ENCODE data around the gene PLCB1.

The PLCB1 gene

GRCh38 chr20:8143474-8143873 is 11.4 kb downstream of the PLCB1 start:
- TF ChIP-seq, protein P1, sequence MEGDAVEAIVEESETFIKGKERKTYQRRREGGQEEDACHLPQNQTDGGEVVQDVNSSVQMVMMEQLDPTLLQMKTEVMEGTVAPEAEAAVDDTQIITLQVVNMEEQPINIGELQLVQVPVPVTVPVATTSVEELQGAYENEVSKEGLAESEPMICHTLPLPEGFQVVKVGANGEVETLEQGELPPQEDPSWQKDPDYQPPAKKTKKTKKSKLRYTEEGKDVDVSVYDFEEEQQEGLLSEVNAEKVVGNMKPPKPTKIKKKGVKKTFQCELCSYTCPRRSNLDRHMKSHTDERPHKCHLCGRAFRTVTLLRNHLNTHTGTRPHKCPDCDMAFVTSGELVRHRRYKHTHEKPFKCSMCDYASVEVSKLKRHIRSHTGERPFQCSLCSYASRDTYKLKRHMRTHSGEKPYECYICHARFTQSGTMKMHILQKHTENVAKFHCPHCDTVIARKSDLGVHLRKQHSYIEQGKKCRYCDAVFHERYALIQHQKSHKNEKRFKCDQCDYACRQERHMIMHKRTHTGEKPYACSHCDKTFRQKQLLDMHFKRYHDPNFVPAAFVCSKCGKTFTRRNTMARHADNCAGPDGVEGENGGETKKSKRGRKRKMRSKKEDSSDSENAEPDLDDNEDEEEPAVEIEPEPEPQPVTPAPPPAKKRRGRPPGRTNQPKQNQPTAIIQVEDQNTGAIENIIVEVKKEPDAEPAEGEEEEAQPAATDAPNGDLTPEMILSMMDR (IDR thresholded peaks at IDR 0.05; ENCODE audit: low read depth, low read length, poor library complexity, severe bottlenecking) = no peak
- no peak for TF ChIP-seq EZH2phosphoT487 (IDR thresholded peaks at IDR 0.05; ENCODE audit: borderline replicate concordance, low read length)
- Histone ChIP-seq H3K27me3 (ENCODE audit: control insufficient read depth, low read length) (no peaks in the 10 kb centered on the region), H3K36me3 (ENCODE audit: control insufficient read depth, low read length) (no peaks in the 10 kb centered on the region), H3K4me1 (ENCODE audit: control insufficient read depth, low read length) (no peaks in the 10 kb centered on the region), H3K9me3 (ENCODE audit: control insufficient read depth, insufficient read depth, low read length) (no peaks in the 10 kb centered on the region), H3K4me3 (ENCODE audit: low read length) (no peak overlapping the region), H3F3A (ENCODE audit: control insufficient read depth, insufficient read depth) (no peaks in the 10 kb centered on the region), H3K79me2 (ENCODE audit: control insufficient read depth, low read length) (no peaks in the 10 kb centered on the region), H3K9me2 (replicated peaks; ENCODE audit: control insufficient read depth, low read length) (no peaks in the 10 kb centered on the region), H3K27ac (ENCODE audit: low read depth, low read length) (no peak overlapping the region), H3K4me2 (ENCODE audit: low read length) (no peak overlapping the region), H4K20me1 (ENCODE audit: control insufficient read depth, insufficient read depth, low read depth, low read length) (no peaks in the 10 kb centered on the region)

GRCh38 chr20:8144282-8145245 is 12.5 kb downstream of the PLCB1 start:
- Histone ChIP-seq H3K4me1 (ENCODE audit: control insufficient read depth, low read length) (no peaks in the 10 kb centered on the region), H3K9me3 (ENCODE audit: control insufficient read depth, insufficient read depth, low read length) (no peaks in the 10 kb centered on the region), H3K4me2 (ENCODE audit: low read length) (no peak overlapping the region), H3K27ac (ENCODE audit: low read depth, low read length) (no peak overlapping the region), H3K4me3 (ENCODE audit: low read length) (no peak overlapping the region), H3F3A (ENCODE audit: control insufficient read depth, insufficient read depth) (no peaks in the 10 kb centered on the region), H3K27me3 (ENCODE audit: control insufficient read depth, low read length) (no peaks in the 10 kb centered on the region), H4K20me1 (ENCODE audit: control insufficient read depth, insufficient read depth, low read depth, low read length) (no peaks in the 10 kb centered on the region), H3K79me2 (ENCODE audit: control insufficient read depth, low read length) (no peaks in the 10 kb centered on the region), H3K36me3 (ENCODE audit: control insufficient read depth, low read length) (no peaks in the 10 kb centered on the region), H3K9me2 (replicated peaks; ENCODE audit: control insufficient read depth, low read length) (no peaks in the 10 kb centered on the region)
- no peak for TF ChIP-seq EZH2phosphoT487 (IDR thresholded peaks at IDR 0.05; ENCODE audit: borderline replicate concordance, low read length)
- TF ChIP-seq, protein P1 (IDR thresholded peaks at IDR 0.05; ENCODE audit: low read depth, low read length, poor library complexity, severe bottlenecking) = no peak

- H3K79me2 ChIP-seq (ENCODE audit: control insufficient read depth, low read length) = no peaks in the 10 kb centered on the region
- no peak overlapping the region for H3K4me3 ChIP-seq (ENCODE audit: low read length)
- no peak overlapping the region for H3K27ac ChIP-seq (ENCODE audit: low read depth, low read length)
These were observed 13.4 kb downstream of the PLCB1 start for GRCh38 chr20:8145246-8146168.

More at GRCh38 chr20:8145246-8146168, 13.4 kb downstream of the PLCB1 start:
- no peaks in the 10 kb centered on the region for H4K20me1 ChIP-seq (ENCODE audit: control insufficient read depth, insufficient read depth, low read depth, low read length)
- no peaks in the 10 kb centered on the region for H3K9me3 ChIP-seq (ENCODE audit: control insufficient read depth, insufficient read depth, low read length)
- no peaks in the 10 kb centered on the region for H3F3A ChIP-seq (ENCODE audit: control insufficient read depth, insufficient read depth)
- no peaks in the 10 kb centered on the region for H3K27me3 ChIP-seq (ENCODE audit: control insufficient read depth, low read length)
- H3K4me2 ChIP-seq (ENCODE audit: low read length) = no peak overlapping the region
- H3K36me3 ChIP-seq (ENCODE audit: control insufficient read depth, low read length) = no peaks in the 10 kb centered on the region
- no peaks in the 10 kb centered on the region for H3K4me1 ChIP-seq (ENCODE audit: control insufficient read depth, low read length)
- no peaks in the 10 kb centered on the region for H3K9me2 ChIP-seq (replicated peaks; ENCODE audit: control insufficient read depth, low read length)
- no peak for TF ChIP-seq EZH2phosphoT487 (IDR thresholded peaks at IDR 0.05; ENCODE audit: borderline replicate concordance, low read length)
- TF ChIP-seq, protein P1 (IDR thresholded peaks at IDR 0.05; ENCODE audit: low read depth, low read length, poor library complexity, severe bottlenecking) = no peak
